Trophoblast cell (in vitro differentiated cells and primary cell): ENCODE results near the gene AMOTL1.

Experiments
- DNase-seq, 2 donors: peaks; one replicate each; pipeline ENCODE4 v3.0.0-alpha.2; 2016
- H2AFZ ChIP-seq: 2 replicates; pipeline ENCODE4 v1.6.1; 2013; ENCODE audit warnings: low read length, moderate library complexity, mild to moderate bottlenecking; ENCODE audit not compliant: insufficient read depth, poor library complexity
- H2AK5ac ChIP-seq: 2 replicates; pipeline ENCODE4 v1.6.1; 2013; ENCODE audit warnings: mild to moderate bottlenecking, low read length
- H2BK120ac ChIP-seq: 2 replicates; pipeline ENCODE4 v1.6.1; 2013; ENCODE audit warnings: low read length, mild to moderate bottlenecking, moderate library complexity; ENCODE audit not compliant: insufficient read depth, poor library complexity
- H2BK12ac ChIP-seq: 2 replicates; pipeline ENCODE4 v1.6.1; 2013; ENCODE audit warnings: mild to moderate bottlenecking, low read length, moderate library complexity
- H2BK5ac ChIP-seq: 2 replicates; pipeline ENCODE4 v1.6.1; 2013; ENCODE audit warnings: low read length, low read depth, moderate library complexity, mild to moderate bottlenecking; ENCODE audit not compliant: poor library complexity
- H3K14ac ChIP-seq: 2 replicates; pipeline ENCODE4 v1.6.1; 2013; ENCODE audit warnings: mild to moderate bottlenecking, low read length
- H3K18ac ChIP-seq: 2 replicates; pipeline ENCODE4 v1.6.1; 2013; ENCODE audit warnings: mild to moderate bottlenecking, low read length
- H3K23ac ChIP-seq: 2 replicates; pipeline ENCODE4 v1.6.1; 2013; ENCODE audit warnings: low read length
- H3K27ac ChIP-seq: 2 replicates; pipeline ENCODE4 v1.5.1; 2013; ENCODE audit warnings: low read depth, mild to moderate bottlenecking, inconsistent platforms, low read length, moderate library complexity
- H3K27me3 ChIP-seq: 2 replicates; pipeline ENCODE4 v1.6.1; 2013; ENCODE audit warnings: inconsistent platforms, mild to moderate bottlenecking, low read length, moderate library complexity; ENCODE audit not compliant: insufficient read depth
- H3K36me3 ChIP-seq, 2 experiments: 1 replicate in 1 of 2; 2 replicates in 1 of 2; pipeline ENCODE4 v1.6.1; 2013; ENCODE audit warnings: low read length in 2 of 2, mild to moderate bottlenecking in 2 of 2, moderate library complexity in 1 of 2; ENCODE audit not compliant: insufficient read depth in 2 of 2, control insufficient read depth in 1 of 2
- H3K4ac ChIP-seq: 2 replicates; pipeline ENCODE4 v1.6.1; 2013; ENCODE audit warnings: low read depth, mild to moderate bottlenecking, low read length, moderate library complexity
- H3K4me1 ChIP-seq, 2 experiments: 1 replicate in 1 of 2; 2 replicates in 1 of 2; pipeline ENCODE4 v1.6.1; 2013; ENCODE audit warnings: low read length in 2 of 2, mild to moderate bottlenecking in 2 of 2, moderate library complexity in 1 of 2; ENCODE audit not compliant: insufficient read depth in 2 of 2, control insufficient read depth in 1 of 2
- H3K4me2 ChIP-seq: 2 replicates; pipeline ENCODE4 v1.6.1; 2013; ENCODE audit warnings: inconsistent platforms, mild to moderate bottlenecking, low read length, moderate library complexity
- H3K4me3 ChIP-seq: 2 replicates; pipeline ENCODE4 v1.5.1; 2013; ENCODE audit warnings: mild to moderate bottlenecking, low read depth, low read length, inconsistent platforms
- H3K79me1 ChIP-seq: one replicate; pipeline ENCODE4 v1.6.1; 2013; ENCODE audit warnings: low read length
- H3K79me2 ChIP-seq: 2 replicates; pipeline ENCODE4 v1.6.1; 2013; ENCODE audit warnings: low read length, mild to moderate bottlenecking; ENCODE audit not compliant: control insufficient read depth, insufficient read depth, poor library complexity
- H3K9ac ChIP-seq: 2 replicates; pipeline ENCODE4 v1.6.1; 2013; ENCODE audit warnings: mild to moderate bottlenecking, low read length
- H3K9me3 ChIP-seq: 2 replicates; pipeline ENCODE4 v1.6.1; 2013; ENCODE audit warnings: low read depth, mild to moderate bottlenecking, control low read depth, inconsistent platforms, low read length; ENCODE audit not compliant: insufficient read depth
- H4K12ac ChIP-seq: 2 replicates; pipeline ENCODE4 v1.6.1; 2013; ENCODE audit warnings: low read depth, mild to moderate bottlenecking, low read length, moderate library complexity
- H4K8ac ChIP-seq: 2 replicates; pipeline ENCODE4 v1.6.1; 2013; ENCODE audit warnings: low read depth, mild to moderate bottlenecking, low read length, moderate library complexity
- H4K91ac ChIP-seq: one replicate; pipeline ENCODE4 v1.6.1; 2013; ENCODE audit warnings: low read depth, mild to moderate bottlenecking, low read length, moderate library complexity
- WGBS: extraction: QIAGEN DNeasy Blood & Tissue Kit; methylation state at CpG from one replicate; pipeline ENCODE4 v1.1.7; 2013; ENCODE audit warnings: missing lambda C conversion rate; ENCODE audit not compliant: insufficient read length, insufficient coverage; ENCODE audit errors: extremely low coverage; 5-methylcytosine and 5-hydroxymethylcytosine counted together

Gene AMOTL1

GRCh38 chr11:94725097-94725496 lies 43.1 kb upstream of the AMOTL1 start:
- H3K23ac ChIP-seq: peak overlapping the region; percentile 50
- no peak overlapping the region for H2AFZ ChIP-seq
- WGBS: no CpG with 5 or more reads among the region's 2 CpGs
- H4K12ac ChIP-seq: no peak overlapping the region
- no peaks in the 10 kb centered on the region for H3K4me1 ChIP-seq
- no peak overlapping the region for H3K14ac ChIP-seq
- no peaks in the 10 kb centered on the region for H3K36me3 ChIP-seq
- DNase-seq: peak in 1 of 2 donors; percentile 56
- H3K9ac ChIP-seq: peak overlapping the region; percentile 38
- no peak overlapping the region for H2AK5ac ChIP-seq
- H3K27ac ChIP-seq: no peak overlapping the region
- no peak overlapping the region for H3K18ac ChIP-seq
- no peak overlapping the region for H2BK120ac ChIP-seq
- no peak overlapping the region for H3K4me2 ChIP-seq
- no peaks in the 10 kb centered on the region for H3K79me1 ChIP-seq
- no peaks in the 10 kb centered on the region for H3K27me3 ChIP-seq
- H2BK5ac ChIP-seq: no peak overlapping the region
- no peaks in the 10 kb centered on the region for H3K79me2 ChIP-seq
- H3K4me3 ChIP-seq: no peak overlapping the region
- no peak overlapping the region for H4K8ac ChIP-seq
- H4K91ac ChIP-seq: no peak overlapping the region
- H3K9me3 ChIP-seq: no peaks in the 10 kb centered on the region
- H3K4ac ChIP-seq: no peak overlapping the region
- no peak overlapping the region for H2BK12ac ChIP-seq

- Histone ChIP-seq H4K8ac (no peak overlapping the region), H3K18ac (no peak overlapping the region), H2BK120ac (no peak overlapping the region), H3K79me2 (no peaks in the 10 kb centered on the region), H4K12ac (no peak overlapping the region), H3K4me3 (no peak overlapping the region), H3K79me1 (peaks cover 2% of the 10 kb centered on the region), H3K4ac (no peak overlapping the region), H2BK5ac (no peak overlapping the region), H3K14ac (no peak overlapping the region), H2AK5ac (no peak overlapping the region), H4K91ac (no peak overlapping the region), H3K9me3 (no peaks in the 10 kb centered on the region), H3K4me1 (peaks cover 1 to 10% of the 10 kb centered on the region in 2 experiments), H3K27me3 (no peaks in the 10 kb centered on the region), H3K4me2 (no peak overlapping the region), H3K23ac (no peak overlapping the region), H3K9ac (no peak overlapping the region), H3K36me3 (no peaks in the 10 kb centered on the region), H2BK12ac (no peak overlapping the region), H3K27ac (no peak overlapping the region), H2AFZ (no peak overlapping the region)
- WGBS: no CpG with 5 or more reads among the region's 2 CpGs
- peak in 1 of 2 donors; percentile 24 for DNase-seq
Observed at GRCh38 chr11:94727819-94728218, 40.3 kb upstream of the AMOTL1 start.

GRCh38 chr11:94728541-94728940 lies 39.6 kb upstream of the AMOTL1 start:
- Histone ChIP-seq H2AK5ac (no peak overlapping the region), H3K9me3 (no peaks in the 10 kb centered on the region), H4K12ac (no peak overlapping the region), H4K91ac (no peak overlapping the region), H4K8ac (no peak overlapping the region), H3K4me3 (no peak overlapping the region), H3K14ac (no peak overlapping the region), H3K27me3 (no peaks in the 10 kb centered on the region), H3K4ac (no peak overlapping the region), H3K4me2 (no peak overlapping the region), H3K18ac (no peak overlapping the region), H3K79me2 (no peaks in the 10 kb centered on the region), H2BK12ac (no peak overlapping the region), H2AFZ (no peak overlapping the region), H3K23ac (no peak overlapping the region), H2BK5ac (no peak overlapping the region), H2BK120ac (no peak overlapping the region), H3K36me3 (no peaks in the 10 kb centered on the region), H3K27ac (no peak overlapping the region), H3K4me1 (peaks cover 2 to 10% of the 10 kb centered on the region in 2 experiments), H3K9ac (no peak overlapping the region), H3K79me1 (peaks cover 2% of the 10 kb centered on the region)
- no CpG with 5 or more reads among the region's 1 CpG for WGBS
- peak in 1 of 2 donors; percentile 60 for DNase-seq

- no peak overlapping the region for H2BK12ac ChIP-seq
- no peak overlapping the region for H3K4ac ChIP-seq
- H2BK5ac ChIP-seq: no peak overlapping the region
- H3K27ac ChIP-seq: no peak overlapping the region
- H3K4me2 ChIP-seq: no peak overlapping the region
- H3K18ac ChIP-seq: no peak overlapping the region
- no peak overlapping the region for H2AFZ ChIP-seq
- no peaks in the 10 kb centered on the region for H3K36me3 ChIP-seq
- H3K4me3 ChIP-seq: no peak overlapping the region
- no peaks in the 10 kb centered on the region for H3K79me2 ChIP-seq
- H2AK5ac ChIP-seq: no peak overlapping the region
- no peak overlapping the region for H4K12ac ChIP-seq
- H3K27me3 ChIP-seq: no peaks in the 10 kb centered on the region
- no peak overlapping the region for H3K23ac ChIP-seq
- peaks cover 2% of the 10 kb centered on the region for H3K79me1 ChIP-seq
- no peak for DNase-seq
- no peaks in the 10 kb centered on the region for H3K9me3 ChIP-seq
- no peak overlapping the region for H3K14ac ChIP-seq
- no peak overlapping the region for H2BK120ac ChIP-seq
- no peak overlapping the region for H4K8ac ChIP-seq
- H3K4me1 ChIP-seq: peaks cover 2 to 10% of the 10 kb centered on the region in 2 experiments
- H3K9ac ChIP-seq: no peak overlapping the region
- WGBS: no CpG with 5 or more reads among the region's 7 CpGs
- H4K91ac ChIP-seq: no peak overlapping the region
Observed at GRCh38 chr11:94728966-94729751, 39.0 kb upstream of the AMOTL1 start.
